HCT116 (cell line): Measurements from ENCODE around the gene FAM13C.

Experiments used
- CEBPB ChIP-seq: IDR thresholded peaks from 2 replicates; pipeline ENCODE4 v1.6.1; 2012; ENCODE audit warnings: low read depth
- CTCF ChIP-seq, 3 experiments: fragments of 200-600 bp in 1 of 3; sonication (generic) in 1 of 3; IDR thresholded peaks in 2 of 3; conservative IDR thresholded peaks in 1 of 3; 2 replicates each; pipeline ENCODE4 v1.5.1; 2012 to 2017; ENCODE audit warnings: low read depth in 2 of 3, low read length in 2 of 3, antibody characterized with exemption in 1 of 3, borderline replicate concordance in 1 of 3, control low read depth in 1 of 3, mild to moderate bottlenecking in 1 of 3, mixed read lengths in 1 of 3, mixed run types in 1 of 3, moderate library complexity in 1 of 3; ENCODE audit not compliant: insufficient read depth in 1 of 3
- POLR2A ChIP-seq: IDR thresholded peaks from 2 replicates; pipeline ENCODE4 v1.7.0; 2011; ENCODE audit warnings: borderline replicate concordance; ENCODE audit not compliant: insufficient read depth, insufficient read length; ENCODE audit errors: extremely low read depth
- SIN3A ChIP-seq: IDR thresholded peaks from 2 replicates; pipeline ENCODE4 v1.6.1; 2012; ENCODE audit warnings: low read depth

- TF ChIP-seq CTCF (IDR thresholded peaks at IDR 0.05 in 2 of 3, conservative IDR thresholded peaks at IDR 0.05 in 1 of 3; ENCODE audit: borderline replicate concordance in 1 of 3, insufficient read depth in 1 of 3, low read depth in 2 of 3, low read length in 2 of 3) = no peak
- TF ChIP-seq CEBPB = no peak
- no peak for TF ChIP-seq SIN3A
- no peak for TF ChIP-seq POLR2A
These were observed 91.2 kb downstream of the FAM13C start for GRCh38 chr10:59271160-59271559.
